Kidney capillary endothelial cell (primary cell): ENCODE measurements around the gene MGST3.
"Not testable (repeated sequence)": the region's sequence is repeated elsewhere in the genome, so short reads cannot be mapped to it uniquely, and the experiment has no call there.

Source experiments
- DNase-seq: peaks from one replicate; pipeline ENCODE4 v3.0.0-alpha.2; 2018; ENCODE audit warnings: low spot score

Gene MGST3

GRCh38 chr1:165658766-165659580 is 27.9 kb downstream of the MGST3 start:
- not testable (repeated sequence) for DNase-seq

- no peak for DNase-seq
Observed at GRCh38 chr1:165659581-165659895, 28.5 kb downstream of the MGST3 start.

- DNase-seq: no peak
Observed at GRCh38 chr1:165661703-165662102, 30.7 kb downstream of the MGST3 start.

- DNase-seq: no peak
Observed at GRCh38 chr1:165662186-165662585, 31.2 kb downstream of the MGST3 start.

GRCh38 chr1:165666152-165666825 is 35.3 kb downstream of the MGST3 start:
- no peak for DNase-seq

GRCh38 chr1:165668184-165668583 is 37.1 kb downstream of the MGST3 start:
- DNase-seq: no peak

- no peak for DNase-seq
Observed at GRCh38 chr1:165671526-165671925, 40.5 kb downstream of the MGST3 start.

DNA sequence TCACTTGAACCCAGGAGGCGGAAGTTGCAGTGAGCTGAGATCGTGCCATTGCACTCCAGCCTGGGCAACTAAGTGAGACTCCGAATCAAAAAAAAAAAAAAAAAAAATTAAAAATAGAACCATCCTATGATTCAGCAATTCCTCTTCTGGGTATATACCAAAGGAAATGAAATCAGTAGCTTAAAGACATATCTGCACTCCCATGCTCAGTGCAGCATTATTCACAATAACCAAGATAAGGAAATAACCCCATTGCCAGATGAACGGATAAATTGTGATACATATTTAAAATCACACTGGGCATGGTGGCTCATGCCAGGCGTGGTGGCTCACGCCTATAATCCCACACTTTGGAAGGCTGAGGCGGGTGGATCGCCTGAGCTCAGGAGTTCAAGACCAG is 43.6 kb downstream of the MGST3 start:
- peak; percentile 8 for DNase-seq

- no peak for DNase-seq
Observed at GRCh38 chr1:165675794-165676193, 44.8 kb downstream of the MGST3 start.

DNA sequence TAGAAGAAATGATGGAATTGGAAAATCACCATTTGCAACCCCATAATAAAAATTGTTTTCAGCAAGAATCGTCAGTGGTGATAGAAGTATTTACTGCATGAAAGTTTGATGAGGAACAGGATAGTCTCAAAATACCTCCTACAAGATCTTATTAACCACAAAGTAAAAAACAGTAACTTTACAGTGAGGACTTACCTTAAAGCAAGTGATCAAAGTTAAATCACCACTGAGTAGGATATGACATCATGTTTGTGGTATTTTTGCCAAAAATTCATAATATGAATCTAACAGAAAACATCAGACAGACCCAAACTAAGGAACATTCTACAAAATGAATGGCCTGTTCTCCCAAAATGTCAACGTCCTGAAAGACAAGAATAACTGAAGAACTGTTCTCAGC is 47.5 kb downstream of the MGST3 start:
- DNase-seq: peak; percentile 10

DNA sequence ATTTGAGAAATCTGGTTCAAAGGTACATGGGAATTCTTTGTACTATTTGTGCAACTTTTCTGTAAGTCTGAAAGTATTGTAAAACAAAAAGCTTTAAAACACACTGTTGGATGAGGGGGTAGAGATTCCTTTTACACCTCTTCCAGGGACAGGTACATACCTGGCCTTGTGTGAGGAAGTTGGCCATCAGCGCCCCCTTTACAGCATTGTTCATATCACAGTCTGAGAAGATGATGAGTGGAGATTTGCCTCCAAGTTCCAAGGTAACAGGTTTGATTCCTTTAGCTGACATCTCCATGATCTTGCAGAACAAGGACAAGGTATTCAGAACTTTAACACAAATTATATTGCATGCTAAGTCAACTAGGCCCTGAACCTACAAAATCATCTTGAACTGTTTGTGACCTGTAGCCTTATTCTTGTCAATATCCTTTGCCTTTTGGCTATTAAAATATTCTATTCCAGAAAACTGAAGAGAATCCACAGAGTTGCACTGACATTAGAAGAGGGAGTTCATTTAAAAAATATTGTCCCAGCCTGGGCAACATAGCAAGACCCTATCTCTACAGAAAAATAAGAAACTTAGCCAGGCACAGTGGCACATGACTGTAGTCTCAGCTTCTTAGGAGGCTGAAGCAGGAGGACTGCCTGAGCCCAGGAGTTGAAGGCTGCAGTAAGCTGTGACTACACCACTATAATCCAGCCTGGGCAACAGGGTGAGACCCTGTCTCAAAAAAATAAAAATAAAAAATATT is 48.4 kb downstream of the MGST3 start:
- no peak for DNase-seq

DNA sequence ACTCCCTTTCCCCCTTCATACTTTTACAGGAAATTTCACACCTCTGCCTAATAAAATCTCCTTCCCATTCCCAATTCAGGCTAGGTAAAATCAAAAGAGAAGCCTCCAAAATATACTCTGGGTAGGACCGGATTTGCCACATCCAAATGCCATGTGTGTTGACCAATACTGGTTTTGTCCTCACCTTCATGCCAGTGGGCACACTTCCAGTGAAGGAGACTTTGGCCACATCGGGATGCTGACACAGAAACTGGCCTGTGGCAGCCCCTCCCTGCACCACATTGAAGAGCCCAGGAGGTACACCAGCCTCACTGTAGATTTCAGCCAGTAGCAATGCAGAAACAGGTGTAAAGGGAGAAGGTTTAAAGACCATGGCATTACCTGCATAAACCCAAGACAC is 49.3 kb downstream of the MGST3 start:
- DNase-seq: no peak

- DNase-seq: not testable (repeated sequence)
Observed at GRCh38 chr1:165680773-165681172, 49.7 kb downstream of the MGST3 start.

DNA sequence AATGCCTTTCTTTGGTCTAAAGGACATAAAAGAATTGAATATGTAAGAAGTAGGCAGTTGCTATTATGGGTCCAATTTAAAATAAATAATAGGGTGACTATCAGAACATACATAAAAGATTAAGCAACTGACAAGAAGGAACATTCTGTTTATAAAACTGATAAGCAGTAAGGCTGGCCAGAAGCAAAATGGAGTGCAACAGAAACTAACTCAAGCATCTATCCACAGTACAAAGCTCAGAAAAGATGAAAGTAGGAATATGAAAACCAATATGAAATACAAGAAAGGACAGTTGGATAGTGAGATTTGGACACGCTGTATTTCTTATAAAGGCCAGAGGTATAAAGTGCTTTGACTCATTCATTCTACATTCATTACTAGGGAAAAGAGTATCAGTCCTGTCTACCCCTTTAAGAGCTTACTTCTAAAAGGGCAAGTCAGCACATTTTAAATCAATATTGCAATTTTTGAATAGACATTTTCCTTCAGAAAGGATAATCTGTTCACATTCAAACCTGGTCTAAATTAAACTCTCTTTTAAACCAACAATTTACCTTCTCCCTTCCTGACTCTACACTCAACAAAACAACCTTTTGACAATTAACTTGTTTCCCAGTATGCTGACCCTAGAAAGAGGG is 52.9 kb downstream of the MGST3 start:
- DNase-seq: no peak

GRCh38 chr1:165686121-165686970 is 55.3 kb downstream of the MGST3 start:
- DNase-seq: no peak

DNA sequence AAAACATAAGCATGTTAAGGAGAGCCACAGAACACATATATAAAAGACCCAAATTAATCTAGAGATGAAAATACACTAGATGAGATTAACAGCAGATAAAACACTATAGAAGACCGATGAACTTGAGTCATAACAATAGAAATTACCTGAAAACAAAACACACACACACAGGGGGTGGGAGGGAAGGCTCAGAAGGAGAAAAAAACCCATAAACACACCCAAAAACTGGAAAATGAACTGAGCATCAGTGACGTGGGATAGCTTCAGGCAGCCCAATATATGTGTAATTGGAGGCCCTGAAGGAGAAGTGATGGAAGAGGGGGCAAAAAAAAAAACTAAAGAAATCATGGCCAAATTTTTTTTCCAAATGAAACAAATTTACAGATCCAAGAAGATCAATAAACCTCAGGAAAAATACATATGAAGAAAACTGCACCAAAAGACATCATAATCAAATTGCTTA is 56.0 kb downstream of the MGST3 start:
- no peak for DNase-seq

DNA sequence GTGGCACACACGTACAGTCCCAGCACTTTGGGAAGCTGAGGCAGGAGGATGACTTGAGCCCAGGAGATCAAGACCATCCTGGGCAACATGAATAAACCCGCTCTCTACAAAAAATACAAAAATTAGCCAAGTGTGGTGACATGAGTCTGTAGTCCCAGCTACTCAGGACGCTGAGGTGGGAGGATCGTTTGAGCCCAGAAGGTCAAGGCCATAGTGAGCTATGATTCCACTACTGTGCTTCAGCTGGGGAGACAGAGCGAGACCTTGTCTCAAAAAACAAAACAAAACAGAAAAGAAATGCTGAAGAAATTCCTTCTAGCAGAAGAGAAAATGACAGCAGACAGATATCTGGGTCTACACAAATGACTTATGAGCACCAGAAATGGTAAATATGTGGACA is 57.0 kb downstream of the MGST3 start:
- DNase-seq: no peak

DNA sequence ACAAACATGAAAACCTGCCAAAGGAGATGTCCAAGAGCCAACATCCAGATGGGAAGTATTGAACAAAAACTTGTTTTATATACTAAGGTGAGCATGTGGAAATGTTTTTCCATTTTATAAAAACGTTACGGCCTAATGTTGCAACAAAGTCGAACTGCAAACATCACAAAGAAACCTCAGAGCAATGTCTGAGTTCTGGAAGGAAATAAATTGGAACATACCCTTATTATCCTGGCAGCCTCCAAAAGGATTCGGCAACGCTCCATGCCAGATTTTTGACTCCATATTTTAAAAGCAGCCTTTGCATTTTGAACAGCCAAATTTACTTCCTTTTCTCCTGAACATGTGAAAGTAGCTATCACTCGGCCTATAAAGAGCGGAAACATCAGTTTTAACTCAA is 64.0 kb downstream of the MGST3 start:
- no peak for DNase-seq

DNA sequence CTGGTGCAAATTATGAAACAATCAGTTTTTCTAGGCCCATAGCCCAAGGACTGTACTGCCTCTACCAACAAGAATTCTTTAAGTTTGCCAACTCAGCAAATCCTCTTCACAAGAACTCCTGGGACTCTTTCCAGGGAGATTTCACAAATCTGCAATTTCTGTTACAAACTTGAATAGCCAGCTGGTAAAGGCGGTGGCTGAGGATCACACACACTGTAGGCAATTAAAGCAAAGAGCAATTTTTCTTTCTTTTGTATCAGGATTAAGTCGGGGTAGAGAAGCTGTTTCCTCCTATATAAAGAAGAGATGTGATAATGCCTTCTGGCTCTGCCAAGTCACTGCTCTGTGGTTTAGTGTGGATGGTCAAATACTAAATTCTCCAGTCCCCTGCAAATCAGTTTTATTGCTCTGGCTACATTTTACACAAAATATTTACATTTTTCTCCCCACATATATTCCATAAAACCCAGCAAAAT is 65.6 kb downstream of the MGST3 start:
- DNase-seq: peak; percentile 13

GRCh38 chr1:165697491-165697880 is 66.5 kb downstream of the MGST3 start:
- DNase-seq: no peak
